Trophoblast cell (in vitro differentiated cells and primary cell): ENCODE measurements around the gene MICALL2.

Experiments used
- DNase-seq, 2 donors: peaks; one replicate each; pipeline ENCODE4 v3.0.0-alpha.2; 2016
- H2AFZ ChIP-seq: 2 replicates; pipeline ENCODE4 v1.6.1; 2013; ENCODE audit warnings: low read length, moderate library complexity, mild to moderate bottlenecking; ENCODE audit not compliant: insufficient read depth, poor library complexity
- H2AK5ac ChIP-seq: 2 replicates; pipeline ENCODE4 v1.6.1; 2013; ENCODE audit warnings: mild to moderate bottlenecking, low read length
- H2BK120ac ChIP-seq: 2 replicates; pipeline ENCODE4 v1.6.1; 2013; ENCODE audit warnings: low read length, mild to moderate bottlenecking, moderate library complexity; ENCODE audit not compliant: insufficient read depth, poor library complexity
- H2BK12ac ChIP-seq: 2 replicates; pipeline ENCODE4 v1.6.1; 2013; ENCODE audit warnings: mild to moderate bottlenecking, low read length, moderate library complexity
- H2BK5ac ChIP-seq: 2 replicates; pipeline ENCODE4 v1.6.1; 2013; ENCODE audit warnings: low read length, low read depth, moderate library complexity, mild to moderate bottlenecking; ENCODE audit not compliant: poor library complexity
- H3K14ac ChIP-seq: 2 replicates; pipeline ENCODE4 v1.6.1; 2013; ENCODE audit warnings: mild to moderate bottlenecking, low read length
- H3K18ac ChIP-seq: 2 replicates; pipeline ENCODE4 v1.6.1; 2013; ENCODE audit warnings: mild to moderate bottlenecking, low read length
- H3K23ac ChIP-seq: 2 replicates; pipeline ENCODE4 v1.6.1; 2013; ENCODE audit warnings: low read length
- H3K27ac ChIP-seq: 2 replicates; pipeline ENCODE4 v1.5.1; 2013; ENCODE audit warnings: low read depth, mild to moderate bottlenecking, inconsistent platforms, low read length, moderate library complexity
- H3K27me3 ChIP-seq: 2 replicates; pipeline ENCODE4 v1.6.1; 2013; ENCODE audit warnings: inconsistent platforms, mild to moderate bottlenecking, low read length, moderate library complexity; ENCODE audit not compliant: insufficient read depth
- H3K36me3 ChIP-seq, 2 experiments: 1 replicate in 1 of 2; 2 replicates in 1 of 2; pipeline ENCODE4 v1.6.1; 2013; ENCODE audit warnings: low read length in 2 of 2, mild to moderate bottlenecking in 2 of 2, moderate library complexity in 1 of 2; ENCODE audit not compliant: insufficient read depth in 2 of 2, control insufficient read depth in 1 of 2
- H3K4ac ChIP-seq: 2 replicates; pipeline ENCODE4 v1.6.1; 2013; ENCODE audit warnings: low read depth, mild to moderate bottlenecking, low read length, moderate library complexity
- H3K4me1 ChIP-seq, 2 experiments: 1 replicate in 1 of 2; 2 replicates in 1 of 2; pipeline ENCODE4 v1.6.1; 2013; ENCODE audit warnings: low read length in 2 of 2, mild to moderate bottlenecking in 2 of 2, moderate library complexity in 1 of 2; ENCODE audit not compliant: insufficient read depth in 2 of 2, control insufficient read depth in 1 of 2
- H3K4me2 ChIP-seq: 2 replicates; pipeline ENCODE4 v1.6.1; 2013; ENCODE audit warnings: inconsistent platforms, mild to moderate bottlenecking, low read length, moderate library complexity
- H3K4me3 ChIP-seq: 2 replicates; pipeline ENCODE4 v1.5.1; 2013; ENCODE audit warnings: mild to moderate bottlenecking, low read depth, low read length, inconsistent platforms
- H3K79me1 ChIP-seq: one replicate; pipeline ENCODE4 v1.6.1; 2013; ENCODE audit warnings: low read length
- H3K79me2 ChIP-seq: 2 replicates; pipeline ENCODE4 v1.6.1; 2013; ENCODE audit warnings: low read length, mild to moderate bottlenecking; ENCODE audit not compliant: control insufficient read depth, insufficient read depth, poor library complexity
- H3K9ac ChIP-seq: 2 replicates; pipeline ENCODE4 v1.6.1; 2013; ENCODE audit warnings: mild to moderate bottlenecking, low read length
- H3K9me3 ChIP-seq: 2 replicates; pipeline ENCODE4 v1.6.1; 2013; ENCODE audit warnings: low read depth, mild to moderate bottlenecking, control low read depth, inconsistent platforms, low read length; ENCODE audit not compliant: insufficient read depth
- H4K12ac ChIP-seq: 2 replicates; pipeline ENCODE4 v1.6.1; 2013; ENCODE audit warnings: low read depth, mild to moderate bottlenecking, low read length, moderate library complexity
- H4K8ac ChIP-seq: 2 replicates; pipeline ENCODE4 v1.6.1; 2013; ENCODE audit warnings: low read depth, mild to moderate bottlenecking, low read length, moderate library complexity
- H4K91ac ChIP-seq: one replicate; pipeline ENCODE4 v1.6.1; 2013; ENCODE audit warnings: low read depth, mild to moderate bottlenecking, low read length, moderate library complexity
- WGBS: extraction: QIAGEN DNeasy Blood & Tissue Kit; methylation state at CpG from one replicate; pipeline ENCODE4 v1.1.7; 2013; ENCODE audit warnings: missing lambda C conversion rate; ENCODE audit not compliant: insufficient read length, insufficient coverage; ENCODE audit errors: extremely low coverage; 5-methylcytosine and 5-hydroxymethylcytosine counted together

MICALL2 gene

GRCh38 chr7:1483079-1483478 is 23.8 kb upstream of the MICALL2 start:
- no peaks in the 10 kb centered on the region for H3K27me3 ChIP-seq
- H3K23ac ChIP-seq, result no peak overlapping the region
- no peak overlapping the region for H2AK5ac ChIP-seq
- H2BK12ac ChIP-seq, result no peak overlapping the region
- no peak for DNase-seq
- no peak overlapping the region for H4K8ac ChIP-seq
- H3K9me3 ChIP-seq, result peaks cover 2% of the 10 kb centered on the region
- no peak overlapping the region for H3K9ac ChIP-seq
- peaks cover 93 to 95% of the 10 kb centered on the region in 2 experiments for H3K36me3 ChIP-seq
- no peak overlapping the region for H3K4me3 ChIP-seq
- no peak overlapping the region for H3K18ac ChIP-seq
- WGBS, result no CpG with 5 or more reads among the region's 22 CpGs
- H3K79me1 ChIP-seq, result no peaks in the 10 kb centered on the region
- H3K4ac ChIP-seq, result no peak overlapping the region
- H3K79me2 ChIP-seq, result no peaks in the 10 kb centered on the region
- no peak overlapping the region for H4K91ac ChIP-seq
- no peak overlapping the region for H3K4me2 ChIP-seq
- no peak overlapping the region for H4K12ac ChIP-seq
- no peak overlapping the region for H2AFZ ChIP-seq
- no peak overlapping the region for H3K27ac ChIP-seq
- no peak overlapping the region for H3K14ac ChIP-seq
- no peaks in the 10 kb centered on the region for H3K4me1 ChIP-seq
- H2BK5ac ChIP-seq, result no peak overlapping the region
- no peak overlapping the region for H2BK120ac ChIP-seq

DNA sequence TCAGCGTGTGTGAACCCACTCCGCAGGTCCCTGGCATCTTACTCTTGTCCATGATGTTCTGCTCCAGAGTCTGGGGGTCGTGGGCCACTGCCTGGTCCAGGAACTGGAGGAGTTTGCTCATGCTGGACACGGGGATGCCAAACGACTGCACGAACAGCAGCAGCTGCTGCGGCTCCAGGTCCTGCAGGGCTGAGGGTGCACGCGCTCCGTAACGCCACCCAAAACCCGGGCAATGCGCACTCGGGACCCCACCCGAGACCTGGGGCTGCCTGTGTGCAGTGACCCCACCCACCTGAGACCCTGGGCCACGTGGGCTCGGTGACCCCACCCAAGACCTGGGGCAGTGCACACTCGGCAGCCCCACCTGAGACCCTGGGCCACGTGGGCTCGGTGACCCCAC is 22.0 kb upstream of the MICALL2 start:
- H3K79me2 ChIP-seq, result no peaks in the 10 kb centered on the region
- no peak overlapping the region for H3K27ac ChIP-seq

DNA sequence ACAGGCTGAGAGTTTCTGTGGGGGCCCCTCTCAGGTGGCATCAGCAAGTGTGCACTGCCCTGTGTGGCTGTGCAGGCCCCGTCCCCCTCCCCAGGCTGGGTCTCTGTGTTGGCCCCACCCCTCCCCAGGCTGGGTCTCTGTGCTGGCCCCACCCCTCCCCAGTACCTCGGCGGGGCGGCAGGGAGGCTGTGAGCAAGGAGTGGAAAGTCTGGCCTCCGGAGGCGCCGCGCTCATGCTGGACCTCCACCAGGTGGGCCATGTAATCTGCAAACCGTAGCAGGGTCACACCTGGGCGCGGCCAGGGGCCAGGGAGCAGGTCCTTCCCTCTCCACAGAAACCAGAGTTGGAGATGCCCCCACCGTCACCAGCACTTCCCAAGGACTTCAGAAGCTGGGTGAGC is 21.4 kb upstream of the MICALL2 start:
- no peak overlapping the region for H2BK5ac ChIP-seq
- no peak overlapping the region for H2AK5ac ChIP-seq
- no peak overlapping the region for H2BK12ac ChIP-seq
- no peak overlapping the region for H3K4me2 ChIP-seq
- no peak overlapping the region for H3K9ac ChIP-seq
- no peaks in the 10 kb centered on the region for H3K27me3 ChIP-seq
- H2BK120ac ChIP-seq, result no peak overlapping the region
- peaks cover 2% of the 10 kb centered on the region for H3K9me3 ChIP-seq
- no peak overlapping the region for H3K27ac ChIP-seq
- no peak overlapping the region for H3K4ac ChIP-seq
- no peak overlapping the region for H3K18ac ChIP-seq
- H3K79me2 ChIP-seq, result no peaks in the 10 kb centered on the region
- WGBS, result no CpG with 5 or more reads among the region's 12 CpGs
- DNase-seq, result no peak
- no peaks in the 10 kb centered on the region for H3K79me1 ChIP-seq
- H4K91ac ChIP-seq, result no peak overlapping the region
- no peak overlapping the region for H3K14ac ChIP-seq
- H3K4me1 ChIP-seq, result no peaks in the 10 kb centered on the region
- H4K12ac ChIP-seq, result no peak overlapping the region
- H4K8ac ChIP-seq, result no peak overlapping the region
- no peak overlapping the region for H3K4me3 ChIP-seq
- H3K23ac ChIP-seq, result no peak overlapping the region
- no peak overlapping the region for H2AFZ ChIP-seq
- peaks cover 97 to 99% of the 10 kb centered on the region in 2 experiments for H3K36me3 ChIP-seq

More for the DNA sequence above, 22.0 kb upstream of the MICALL2 start:
- Histone ChIP-seq H4K12ac (no peak overlapping the region), H3K23ac (no peak overlapping the region), H2BK12ac (no peak overlapping the region), H3K14ac (no peak overlapping the region), H2BK120ac (no peak overlapping the region), H3K18ac (no peak overlapping the region), H2BK5ac (no peak overlapping the region), H4K8ac (no peak overlapping the region), H3K4ac (no peak overlapping the region), H3K27me3 (no peaks in the 10 kb centered on the region), H3K9me3 (peaks cover 2% of the 10 kb centered on the region), H2AK5ac (no peak overlapping the region), H3K9ac (no peak overlapping the region), H4K91ac (no peak overlapping the region), H3K36me3 (peaks cover 93 to 96% of the 10 kb centered on the region in 2 experiments), H3K4me3 (no peak overlapping the region), H2AFZ (no peak overlapping the region), H3K79me1 (no peaks in the 10 kb centered on the region), H3K4me2 (no peak overlapping the region), H3K4me1 (no peaks in the 10 kb centered on the region)
- no peak for DNase-seq
- no CpG with 5 or more reads among the region's 20 CpGs for WGBS

- H2BK12ac ChIP-seq, result no peak overlapping the region
- DNase-seq, result no peak
- H2BK120ac ChIP-seq, result no peak overlapping the region
- H4K12ac ChIP-seq, result no peak overlapping the region
- H2BK5ac ChIP-seq, result no peak overlapping the region
- no CpG with 5 or more reads among the region's 24 CpGs for WGBS
- no peak overlapping the region for H3K18ac ChIP-seq
- H3K27ac ChIP-seq, result no peak overlapping the region
- H3K4ac ChIP-seq, result no peak overlapping the region
- no peak overlapping the region for H4K8ac ChIP-seq
- H3K4me2 ChIP-seq, result no peak overlapping the region
- H2AK5ac ChIP-seq, result no peak overlapping the region
- no peaks in the 10 kb centered on the region for H3K79me2 ChIP-seq
- H3K4me1 ChIP-seq, result no peaks in the 10 kb centered on the region
- no peaks in the 10 kb centered on the region for H3K79me1 ChIP-seq
- H3K14ac ChIP-seq, result no peak overlapping the region
- H3K27me3 ChIP-seq, result no peaks in the 10 kb centered on the region
- H3K9me3 ChIP-seq, result peaks cover 2% of the 10 kb centered on the region
- no peak overlapping the region for H3K23ac ChIP-seq
- H3K4me3 ChIP-seq, result no peak overlapping the region
- H3K36me3 ChIP-seq, result peaks cover 94 to 97% of the 10 kb centered on the region in 2 experiments
- no peak overlapping the region for H2AFZ ChIP-seq
- no peak overlapping the region for H4K91ac ChIP-seq
- no peak overlapping the region for H3K9ac ChIP-seq
These were observed 20.0 kb upstream of the MICALL2 start for GRCh38 chr7:1479287-1479686.
